Frontal cortex (tissue), 4 donors: Measurements from ENCODE around the gene LTO1. TPM values are rescaled to one million over a fixed set of nuclear protein-coding genes. Genes with fewer than 3 reads are reported as not detected.

ENCODE experiments used
- DNase-seq, 2 donors: peaks; one replicate each; pipeline ENCODE4 v3.0.0; 2012; ENCODE audit warnings: low spot score in 2 of 2
- FAIRE-seq: peaks from 2 replicates; lab custom pipeline; 2012; peaks lifted over from hg19 to GRCh38; lab: Jason Lieb, UNC
- total RNA-seq: library from RNA; depleted of rRNA; stranded (reverse); fragments of >200 nt; gene quantifications from one replicate; pipeline ENCODE4 v1.2.3, GENCODE V29; 2014
- donor health status: control.
- donor health status: control.
- donor health status: control.

The LTO1 gene
- total RNA-seq, 1 donor from 2014 or later, result 17.1 TPM

DNA sequence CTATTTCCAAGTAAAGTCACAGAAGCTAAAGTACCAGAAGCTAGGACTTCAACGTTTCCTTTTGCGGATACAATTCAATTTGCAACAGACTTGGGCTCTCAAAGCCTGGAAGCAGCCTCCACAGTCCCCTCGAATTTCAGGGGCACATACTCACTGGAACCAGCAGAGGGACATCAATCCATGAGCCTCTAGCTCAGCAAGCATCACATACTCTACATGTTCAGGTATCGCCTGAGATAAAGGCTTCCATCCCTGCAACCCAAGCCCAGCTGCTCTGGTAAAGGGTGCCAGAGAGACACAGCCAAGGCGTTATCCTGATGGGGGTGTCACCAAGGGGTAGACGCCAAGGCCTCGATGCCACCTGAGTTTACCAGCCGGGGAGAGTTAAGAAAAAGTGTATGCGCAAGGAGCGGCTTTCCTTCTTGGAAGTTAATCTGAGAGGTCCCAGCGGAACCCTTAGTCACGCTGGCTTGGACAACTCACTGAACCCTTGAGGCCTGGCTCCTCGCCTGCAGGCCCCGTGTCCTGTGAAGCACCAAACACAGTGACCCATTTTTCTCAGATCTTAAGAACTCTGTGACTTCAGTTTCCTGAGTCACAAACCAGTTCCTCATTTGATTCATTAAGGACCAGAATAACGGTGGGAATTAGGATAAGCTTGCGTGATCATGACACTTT is 13.0 kb downstream of the LTO1 start:
- FAIRE-seq (no peak), DNase-seq (no peak)

- no peak for FAIRE-seq
- no peak for DNase-seq
Observed at GRCh38 chr11:69661413-69661715, 13.8 kb downstream of the LTO1 start.

DNA sequence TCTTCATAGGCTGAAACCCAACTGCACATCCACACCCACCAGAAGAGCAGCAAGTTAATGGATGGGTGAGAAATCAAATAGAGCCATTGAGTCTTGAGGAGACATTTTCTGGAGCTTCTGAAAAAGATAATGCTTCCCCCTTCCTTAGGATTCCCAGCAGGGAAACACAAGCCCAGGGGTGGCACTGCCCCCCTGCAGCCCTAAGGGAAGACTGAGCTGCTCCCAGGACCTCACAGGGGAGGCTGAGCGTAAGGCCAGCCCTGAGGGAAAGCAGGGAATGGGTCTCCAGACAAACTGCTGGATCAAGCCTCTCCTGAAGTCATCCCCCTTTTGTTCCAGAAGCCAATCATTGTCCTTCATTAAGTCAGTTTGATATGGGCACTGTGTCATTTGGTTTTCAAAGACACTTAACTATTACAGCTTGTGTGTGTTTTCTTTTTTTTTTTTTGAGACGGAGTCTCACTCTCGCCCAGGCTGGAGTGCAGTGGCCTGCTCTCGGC is 15.1 kb downstream of the LTO1 start:
- FAIRE-seq, result no peak

GRCh38 chr11:69659591-69659990 is 15.6 kb downstream of the LTO1 start:
- FAIRE-seq, result no peak

More for the DNA sequence above, 15.1 kb downstream of the LTO1 start:
- no peak for DNase-seq

DNA sequence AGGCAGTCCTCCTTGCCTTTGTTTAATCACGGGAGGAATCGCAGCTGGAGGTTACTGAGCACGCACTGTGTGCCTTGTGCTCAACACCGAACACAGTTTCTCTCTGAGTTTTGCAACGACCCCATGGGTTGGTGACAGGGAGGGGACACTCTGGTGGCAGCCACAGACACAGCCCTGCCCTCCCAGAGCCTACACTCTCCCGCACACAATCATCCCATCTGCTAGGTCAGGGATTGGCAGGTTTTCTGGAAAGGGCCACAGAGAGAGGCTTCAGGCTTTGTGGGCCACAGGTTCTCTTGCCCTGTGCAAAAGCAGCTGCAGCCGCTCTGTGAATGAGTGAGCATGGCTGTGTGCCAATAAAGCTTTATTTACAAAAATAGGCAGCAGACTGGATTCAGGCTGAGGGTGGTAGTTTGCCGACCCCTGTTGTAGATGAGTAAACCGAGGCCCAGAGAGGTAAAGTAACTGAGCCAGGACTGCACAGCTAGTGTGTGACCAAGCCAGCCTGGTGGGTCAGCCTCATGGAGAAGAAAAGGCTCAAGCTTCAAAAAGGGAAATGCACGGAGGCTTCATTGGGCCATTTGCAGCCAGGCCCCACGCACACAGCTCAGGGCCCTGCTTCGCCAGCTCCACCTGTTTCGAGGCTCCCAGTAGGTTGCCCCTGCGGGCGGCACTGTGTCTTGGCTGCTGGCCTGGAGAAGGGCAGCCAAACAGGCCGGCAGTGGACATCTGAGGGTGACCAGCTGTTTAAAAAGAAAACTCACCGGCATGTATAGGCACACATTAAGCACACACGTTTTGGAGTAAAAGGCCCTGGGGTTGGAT is 16.3 kb downstream of the LTO1 start:
- DNase-seq (no peak), FAIRE-seq (no peak)

More at GRCh38 chr11:69659591-69659990, 15.6 kb downstream of the LTO1 start:
- no peak for DNase-seq

DNA sequence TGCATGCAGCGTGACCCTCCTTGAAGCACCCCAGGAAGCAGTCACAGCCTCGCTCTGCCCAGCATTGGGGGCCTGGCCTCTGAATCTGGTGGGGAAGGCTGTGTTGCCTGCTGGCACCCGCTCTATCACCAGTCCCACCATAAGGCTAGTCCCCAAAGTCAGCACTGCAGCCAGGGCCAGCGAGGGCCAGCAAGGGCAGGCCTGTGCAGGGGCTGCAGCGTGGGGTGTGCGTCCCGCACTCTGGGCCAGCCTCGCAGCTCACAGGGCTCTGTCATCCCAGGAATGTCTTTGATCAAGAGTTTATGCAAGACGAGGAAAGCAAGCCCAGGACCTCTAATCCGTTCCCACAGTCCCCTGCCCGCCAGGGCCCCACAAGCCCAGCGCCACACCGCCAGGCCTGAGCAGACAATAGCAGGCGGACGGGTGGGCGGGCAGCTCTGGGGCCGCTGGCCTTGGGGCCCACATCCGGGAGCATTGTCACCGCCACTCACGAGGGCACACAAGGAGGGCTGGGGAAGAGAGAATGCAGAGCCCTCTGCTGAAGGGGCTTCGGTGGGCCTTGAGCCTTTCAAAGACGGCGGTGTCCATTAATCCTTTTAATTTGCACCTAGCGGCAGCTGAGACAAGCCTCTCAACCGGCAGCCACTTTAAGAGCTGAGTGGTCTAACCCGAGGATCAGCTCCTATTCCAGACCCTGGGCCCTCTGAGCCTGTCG is 17.1 kb downstream of the LTO1 start:
- FAIRE-seq, result no peak

GRCh38 chr11:69657456-69657910 is 17.7 kb downstream of the LTO1 start:
- no peak for DNase-seq
- FAIRE-seq, result no peak

More for the DNA sequence above, 17.1 kb downstream of the LTO1 start:
- no peak for DNase-seq

DNA sequence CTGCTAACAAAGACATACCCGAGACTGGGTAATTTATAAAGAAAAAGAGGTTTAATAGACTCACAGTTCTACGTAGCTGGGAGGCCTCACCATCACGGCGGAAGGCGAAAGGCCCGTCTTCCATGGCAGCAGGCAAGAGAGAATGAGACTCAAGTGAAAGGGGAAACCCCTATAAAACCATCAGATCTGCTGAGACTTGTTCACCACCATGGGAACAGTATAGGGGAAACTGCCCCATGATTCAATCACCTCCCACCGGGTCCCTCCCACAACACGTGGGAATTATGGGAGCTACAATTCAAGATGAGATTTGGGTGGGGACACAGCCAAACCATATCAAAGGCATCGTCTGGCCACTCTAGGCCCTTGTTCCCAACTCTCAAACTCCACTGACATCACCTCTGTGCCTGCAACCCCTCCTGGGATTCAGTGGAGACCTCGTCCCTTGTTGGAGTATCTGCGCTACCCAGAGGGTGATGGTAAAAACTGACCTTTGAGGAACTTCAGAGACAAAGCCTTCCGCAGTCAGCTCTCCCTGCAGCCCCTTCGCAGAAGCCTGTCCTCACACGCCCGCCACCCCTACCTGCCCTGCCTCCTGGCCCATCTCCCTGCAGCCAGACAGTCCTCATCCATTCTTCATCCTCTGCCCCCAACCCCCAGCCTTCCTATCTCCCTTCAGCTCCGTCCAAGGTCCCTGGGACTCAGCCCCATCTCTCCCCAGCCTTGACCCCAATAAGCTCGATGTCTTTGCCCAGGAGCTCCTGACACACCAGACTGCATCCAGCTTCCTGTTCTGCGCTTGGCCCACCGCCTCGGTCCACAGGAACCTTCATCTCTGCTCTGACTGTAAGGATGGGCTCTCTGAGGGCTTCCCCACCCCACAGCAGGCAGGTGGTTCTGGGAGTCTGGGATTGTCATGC is 18.4 kb downstream of the LTO1 start:
- DNase-seq (no peak), FAIRE-seq (no peak)

GRCh38 chr11:69655479-69656428 is 19.4 kb downstream of the LTO1 start:
- DNase-seq (no peak), FAIRE-seq (no peak)

- FAIRE-seq, result no peak
Observed at GRCh38 chr11:69654660-69655478, 20.3 kb downstream of the LTO1 start.

GRCh38 chr11:69654001-69654659 is 21.0 kb downstream of the LTO1 start:
- no peak for DNase-seq
- FAIRE-seq, result no peak

More at GRCh38 chr11:69654660-69655478, 20.3 kb downstream of the LTO1 start:
- no peak for DNase-seq

GRCh38 chr11:69653406-69653960 is 21.7 kb downstream of the LTO1 start:
- FAIRE-seq, result no peak
- DNase-seq, result no peak

DNA sequence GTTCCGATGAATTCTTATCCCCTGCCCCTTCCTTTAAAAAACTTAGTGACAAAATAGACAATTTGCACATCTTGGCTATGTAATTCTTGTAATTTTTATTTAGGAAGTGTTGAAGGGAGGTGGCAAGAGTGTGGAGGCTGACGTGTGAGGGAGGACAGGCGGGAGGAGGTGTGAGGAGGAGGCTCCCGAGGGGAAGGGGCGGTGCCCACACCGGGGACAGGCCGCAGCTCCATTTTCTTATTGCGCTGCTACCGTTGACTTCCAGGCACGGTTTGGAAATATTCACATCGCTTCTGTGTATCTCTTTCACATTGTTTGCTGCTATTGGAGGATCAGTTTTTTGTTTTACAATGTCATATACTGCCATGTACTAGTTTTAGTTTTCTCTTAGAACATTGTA is 22.2 kb downstream of the LTO1 start:
- no peak for FAIRE-seq
- DNase-seq, result no peak

DNA sequence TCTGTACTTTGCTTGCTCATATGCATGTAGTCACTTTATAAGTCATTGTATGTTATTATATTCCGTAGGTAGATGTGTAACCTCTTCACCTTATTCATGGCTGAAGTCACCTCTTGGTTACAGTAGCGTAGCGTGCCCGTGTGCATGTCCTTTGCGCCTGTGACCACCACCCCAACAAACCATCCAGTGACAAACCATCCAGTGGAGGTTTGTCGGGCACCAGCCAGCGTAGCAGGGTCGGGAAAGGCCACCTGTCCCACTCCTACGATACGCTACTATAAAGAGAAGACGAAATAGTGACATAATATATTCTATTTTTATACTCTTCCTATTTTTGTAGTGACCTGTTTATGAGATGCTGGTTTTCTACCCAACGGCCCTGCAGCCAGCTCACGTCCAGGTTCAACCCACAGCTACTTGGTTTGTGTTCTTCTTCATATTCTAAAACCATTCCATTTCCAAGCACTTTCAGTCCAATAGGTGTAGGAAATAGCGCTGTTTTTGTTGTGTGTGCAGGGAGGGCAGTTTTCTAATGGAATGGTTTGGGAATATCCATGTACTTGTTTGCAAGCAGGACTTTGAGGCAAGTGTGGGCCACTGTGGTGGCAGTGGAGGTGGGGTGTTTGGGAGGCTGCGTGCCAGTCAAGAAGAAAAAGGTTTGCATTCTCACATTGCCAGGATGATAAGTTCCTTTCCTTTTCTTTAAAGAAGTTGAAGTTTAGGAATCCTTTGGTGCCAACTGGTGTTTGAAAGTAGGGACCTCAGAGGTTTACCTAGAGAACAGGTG is 23.1 kb downstream of the LTO1 start:
- no peak for FAIRE-seq
- no peak for DNase-seq

DNA sequence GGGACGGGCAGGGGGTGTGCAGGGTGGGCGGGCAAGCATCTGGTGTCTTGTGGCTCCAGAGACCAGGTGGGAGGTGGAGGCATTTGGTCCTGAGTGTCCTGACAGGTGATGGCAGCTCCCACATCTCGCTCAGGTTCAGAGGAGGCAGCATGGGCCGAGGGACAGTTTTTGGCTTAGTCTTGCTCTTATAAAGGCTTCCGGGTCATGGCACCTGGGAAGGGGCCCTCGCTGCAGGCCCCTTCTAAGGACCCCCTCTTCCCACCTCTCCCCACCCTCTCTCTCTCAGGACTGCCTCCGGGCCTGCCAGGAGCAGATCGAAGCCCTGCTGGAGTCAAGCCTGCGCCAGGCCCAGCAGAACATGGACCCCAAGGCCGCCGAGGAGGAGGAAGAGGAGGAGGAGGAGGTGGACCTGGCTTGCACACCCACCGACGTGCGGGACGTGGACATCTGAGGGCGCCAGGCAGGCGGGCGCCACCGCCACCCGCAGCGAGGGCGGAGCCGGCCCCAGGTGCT is 24.3 kb downstream of the LTO1 start:
- DNase-seq (no peak), FAIRE-seq (no peak)
